ENCODE results near the gene TMEM175.

Gene TMEM175

GRCh38 chr4:954211-955020 lies 22.2 kb downstream of the TMEM175 start:
- no peak for TF ChIP-seq TSHZ2 (CRISPR knock-in tag; IDR thresholded peaks at IDR 0.05)
- TF ChIP-seq POU6F1 (CRISPR knock-in tag; IDR thresholded peaks at IDR 0.05; ENCODE audit: borderline replicate concordance, low read depth) = no peak
- no peak for ATAC-seq

DNA sequence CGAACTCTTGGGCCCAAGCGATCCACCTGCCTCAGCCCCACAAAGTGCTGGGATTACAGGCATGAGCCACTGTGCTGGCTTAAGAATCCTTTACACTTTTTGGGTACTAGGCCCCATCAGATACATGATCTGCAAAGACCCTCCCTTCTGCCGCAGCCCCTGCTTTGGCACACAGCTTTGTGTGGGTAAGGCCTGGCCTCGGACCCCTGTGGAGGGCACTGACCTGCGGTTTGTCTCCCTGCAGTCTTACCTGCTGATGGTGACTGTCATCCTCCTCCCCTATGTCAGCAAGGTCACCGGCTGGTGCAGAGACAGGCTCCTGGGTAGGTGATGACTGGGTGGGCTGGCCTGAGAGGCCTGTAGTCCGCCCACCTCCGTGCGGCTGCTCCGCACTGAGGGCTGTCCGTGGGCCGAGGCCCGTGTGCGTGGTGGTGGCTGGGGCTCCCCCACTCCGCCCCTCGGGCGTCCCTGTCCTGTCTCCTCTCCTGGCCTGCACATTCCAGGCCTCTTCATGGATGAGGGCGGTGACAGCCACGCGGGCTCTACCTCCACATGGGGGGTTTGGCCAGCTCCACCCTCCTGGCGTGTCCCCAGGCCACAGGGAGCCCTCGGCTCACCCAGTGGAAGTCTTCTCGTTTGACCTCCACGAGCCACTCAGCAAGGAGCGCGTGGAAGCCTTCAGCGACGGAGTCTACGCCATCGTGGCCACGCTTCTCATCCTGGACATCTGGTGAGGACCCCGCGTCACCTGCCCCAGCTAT lies 23.1 kb downstream of the TMEM175 start:
- ATAC-seq = no peak
- TF ChIP-seq TOX (CRISPR knock-in tag; IDR thresholded peaks at IDR 0.05; ENCODE audit: borderline replicate concordance) (no peak), ZFP3 (CRISPR knock-in tag; IDR thresholded peaks at IDR 0.05) (no peak), ZNF8 (CRISPR knock-in tag; IDR thresholded peaks at IDR 0.05) (no peak), BACH2 (CRISPR knock-in tag; IDR thresholded peaks at IDR 0.05; ENCODE audit: borderline replicate concordance) (no peak)

DNA sequence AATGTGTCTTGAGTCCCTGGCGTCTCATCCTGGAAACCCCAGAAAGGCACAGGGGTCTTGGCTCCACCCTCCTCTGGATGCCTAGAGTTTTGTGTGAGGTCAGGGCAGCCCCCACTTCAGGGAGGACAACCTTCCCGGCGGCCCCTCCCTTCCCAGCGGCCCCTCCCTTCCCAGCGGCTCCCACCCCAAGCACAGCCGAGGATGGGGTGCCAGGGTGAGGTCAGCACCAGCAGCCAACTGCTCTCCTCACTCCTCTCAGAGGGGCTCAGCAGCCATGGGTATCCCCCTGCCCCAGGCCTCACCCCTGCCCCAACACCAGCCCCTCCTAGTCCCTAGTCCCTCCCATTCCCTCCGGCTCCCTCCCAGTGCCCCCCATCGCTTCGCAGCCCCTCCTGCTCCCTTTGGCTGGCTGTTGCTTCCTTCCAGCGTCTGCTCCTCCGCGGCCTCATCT lies 23.7 kb downstream of the TMEM175 start:
- TF ChIP-seq, protein P1, sequence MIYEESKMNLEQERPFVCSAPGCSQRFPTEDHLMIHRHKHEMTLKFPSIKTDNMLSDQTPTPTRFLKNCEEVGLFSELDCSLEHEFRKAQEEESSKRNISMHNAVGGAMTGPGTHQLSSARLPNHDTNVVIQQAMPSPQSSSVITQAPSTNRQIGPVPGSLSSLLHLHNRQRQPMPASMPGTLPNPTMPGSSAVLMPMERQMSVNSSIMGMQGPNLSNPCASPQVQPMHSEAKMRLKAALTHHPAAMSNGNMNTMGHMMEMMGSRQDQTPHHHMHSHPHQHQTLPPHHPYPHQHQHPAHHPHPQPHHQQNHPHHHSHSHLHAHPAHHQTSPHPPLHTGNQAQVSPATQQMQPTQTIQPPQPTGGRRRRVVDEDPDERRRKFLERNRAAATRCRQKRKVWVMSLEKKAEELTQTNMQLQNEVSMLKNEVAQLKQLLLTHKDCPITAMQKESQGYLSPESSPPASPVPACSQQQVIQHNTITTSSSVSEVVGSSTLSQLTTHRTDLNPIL (CRISPR knock-in tag; IDR thresholded peaks at IDR 0.05; ENCODE audit: low read depth) = no peak
- no peak for TF ChIP-seq ARNTL (CRISPR knock-in tag; IDR thresholded peaks at IDR 0.05; ENCODE audit: borderline replicate concordance, low read depth)
- no peak for TF ChIP-seq OSR1 (CRISPR knock-in tag; IDR thresholded peaks at IDR 0.05)
- no peak for TF ChIP-seq TSHZ2 (CRISPR knock-in tag; IDR thresholded peaks at IDR 0.05)
- no peak for TF ChIP-seq TCF4 (CRISPR knock-in tag; IDR thresholded peaks at IDR 0.05; ENCODE audit: borderline replicate concordance)
- no peak for TF ChIP-seq ZNF565 (CRISPR knock-in tag; conservative IDR thresholded peaks at IDR 0.05; ENCODE audit: low read depth)
- no peak for TF ChIP-seq POU6F1 (CRISPR knock-in tag; IDR thresholded peaks at IDR 0.05; ENCODE audit: borderline replicate concordance, low read depth)
- no peak for TF ChIP-seq ZFP3 (CRISPR knock-in tag; IDR thresholded peaks at IDR 0.05)
- no peak for TF ChIP-seq ZNF8 (CRISPR knock-in tag; IDR thresholded peaks at IDR 0.05)
- TF ChIP-seq BACH2 (CRISPR knock-in tag; IDR thresholded peaks at IDR 0.05; ENCODE audit: borderline replicate concordance) = no peak
- no peak for TF ChIP-seq ZFP30 (CRISPR knock-in tag; IDR thresholded peaks at IDR 0.05)
- no peak for TF ChIP-seq RARB (CRISPR knock-in tag; IDR thresholded peaks at IDR 0.05)
- TF ChIP-seq PPARA (CRISPR knock-in tag; IDR thresholded peaks at IDR 0.05; ENCODE audit: borderline replicate concordance) = no peak
- no peak for TF ChIP-seq ESRRG (CRISPR knock-in tag; IDR thresholded peaks at IDR 0.05)

More for the DNA sequence above, 23.7 kb downstream of the TMEM175 start:
- ATAC-seq = no peak

Data from SK-N-SH treated with all-trans-retinoic acid at 6 μM for 48 hours (cell line).